DMS 273 (cell line): ENCODE results near the gene EXOSC5.
"Not testable (repeated sequence)": the region's sequence is repeated elsewhere in the genome, so short reads cannot be mapped to it uniquely, and the experiment has no call there.

Experiments
- DNase-seq: peaks from one replicate; lab custom pipeline; 2025; ENCODE audit not compliant: unreplicated experiment; lab: John Stamatoyannopoulos, UW

EXOSC5 gene

DNA sequence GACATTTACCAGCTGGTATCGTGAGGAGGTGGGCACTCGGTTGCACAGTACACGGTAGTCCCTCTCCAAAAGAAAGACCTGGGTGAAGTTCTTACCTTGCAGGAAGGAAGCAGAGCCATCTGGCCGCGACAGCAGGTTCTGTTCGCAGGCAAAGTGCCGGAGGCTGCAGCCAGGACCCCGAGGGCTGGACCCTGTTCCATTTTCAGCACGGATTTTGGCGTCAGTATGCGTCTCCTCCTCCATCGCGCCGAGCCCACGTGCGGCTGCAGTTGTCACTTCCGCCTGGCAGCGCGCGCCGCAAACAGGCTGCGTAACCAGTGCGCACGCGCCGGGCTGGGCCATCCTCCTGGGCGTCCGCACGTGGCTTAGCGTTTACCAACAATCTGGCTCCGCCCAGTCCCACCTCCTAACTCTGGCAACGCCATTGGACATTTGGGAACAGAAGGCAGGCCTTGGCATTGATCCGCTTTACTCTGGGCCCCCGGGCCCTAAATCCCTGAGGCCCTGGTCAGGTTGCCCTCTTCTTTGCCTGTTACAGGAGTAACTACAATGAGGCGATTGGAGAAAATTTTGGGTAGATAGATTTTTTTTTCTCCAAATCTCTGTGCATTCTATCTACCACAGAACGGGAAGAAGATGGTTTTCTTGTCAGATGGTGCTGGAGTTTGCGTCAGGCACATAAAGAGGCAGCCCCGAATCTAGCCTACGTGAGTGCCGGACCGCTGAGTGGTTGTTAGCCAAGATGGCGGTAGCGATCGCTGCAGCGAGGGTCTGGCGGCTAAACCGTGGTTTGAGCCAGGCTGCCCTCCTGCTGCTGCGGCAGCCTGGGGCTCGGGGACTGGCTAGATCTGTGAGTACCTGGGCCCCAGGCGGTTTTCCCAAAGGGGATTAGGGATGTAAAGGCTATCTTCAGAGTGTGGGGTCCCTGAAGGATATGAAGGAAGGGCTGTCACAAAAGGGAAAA is at the start of gene EXOSC5, which contains the start of gene BCKDHA:
Gene EXOSC5 (minus strand): TSS at position 274 of the 964 bp plus-strand sequence. CDS start 31 bp downstream, at position 243.
Gene BCKDHA (plus strand): TSS at position 733 of the 964 bp plus-strand sequence. CDS start 10 bp downstream, at position 743.
- DNase-seq: peak; percentile 100

DNA sequence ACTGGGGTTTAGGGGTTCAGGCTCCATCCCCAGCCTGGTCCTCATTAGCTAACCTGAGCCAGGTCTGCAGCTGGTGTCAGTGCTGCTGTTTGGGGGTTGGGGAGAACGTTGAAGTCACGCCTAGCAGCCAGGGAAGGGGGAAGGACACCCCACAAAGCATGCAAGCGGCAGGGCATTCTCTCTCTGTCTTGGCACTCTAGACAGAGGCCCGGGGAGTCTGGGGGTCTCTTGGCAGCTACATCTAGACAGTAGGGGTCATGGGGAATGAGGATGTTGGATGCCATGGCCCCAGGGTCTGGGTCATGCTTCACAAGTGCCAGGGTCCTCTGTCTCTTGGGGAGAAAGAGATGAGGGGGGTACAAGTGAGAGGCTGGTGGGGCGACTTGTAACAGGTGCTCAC is 48.4 kb upstream of the EXOSC5 start:
- no peak for DNase-seq

DNA sequence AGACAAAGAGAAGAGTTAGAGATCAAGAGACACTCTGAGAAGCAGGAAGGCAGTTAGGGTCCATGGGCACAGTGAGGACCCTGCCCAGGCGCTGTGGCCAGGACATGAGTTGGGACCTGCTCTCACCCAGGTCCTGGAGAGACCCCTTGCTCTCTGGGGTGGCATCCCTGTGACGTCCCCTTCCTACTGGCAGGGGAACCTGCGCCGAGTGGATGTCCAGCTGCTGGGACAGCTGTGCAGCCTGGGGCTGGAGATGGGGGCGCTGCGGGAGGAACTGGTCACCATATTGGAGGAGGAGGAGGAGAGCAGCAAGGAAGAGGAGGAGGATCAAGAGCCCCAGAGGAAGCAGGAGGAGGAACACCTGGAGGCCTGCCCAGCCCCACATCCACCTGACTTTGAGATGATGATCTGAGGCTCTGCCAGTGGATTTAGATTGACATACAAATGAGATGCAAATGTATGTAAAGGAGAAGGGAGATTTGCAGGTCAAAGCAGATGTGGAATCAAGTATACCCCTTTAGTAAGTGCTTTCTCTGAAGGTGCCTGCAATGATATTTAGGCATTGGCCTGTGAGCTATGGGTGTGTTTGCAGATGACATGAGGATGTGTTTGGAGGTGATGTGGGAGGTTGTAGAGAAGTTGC is 46.8 kb upstream of the EXOSC5 start:
- DNase-seq: no peak

DNA sequence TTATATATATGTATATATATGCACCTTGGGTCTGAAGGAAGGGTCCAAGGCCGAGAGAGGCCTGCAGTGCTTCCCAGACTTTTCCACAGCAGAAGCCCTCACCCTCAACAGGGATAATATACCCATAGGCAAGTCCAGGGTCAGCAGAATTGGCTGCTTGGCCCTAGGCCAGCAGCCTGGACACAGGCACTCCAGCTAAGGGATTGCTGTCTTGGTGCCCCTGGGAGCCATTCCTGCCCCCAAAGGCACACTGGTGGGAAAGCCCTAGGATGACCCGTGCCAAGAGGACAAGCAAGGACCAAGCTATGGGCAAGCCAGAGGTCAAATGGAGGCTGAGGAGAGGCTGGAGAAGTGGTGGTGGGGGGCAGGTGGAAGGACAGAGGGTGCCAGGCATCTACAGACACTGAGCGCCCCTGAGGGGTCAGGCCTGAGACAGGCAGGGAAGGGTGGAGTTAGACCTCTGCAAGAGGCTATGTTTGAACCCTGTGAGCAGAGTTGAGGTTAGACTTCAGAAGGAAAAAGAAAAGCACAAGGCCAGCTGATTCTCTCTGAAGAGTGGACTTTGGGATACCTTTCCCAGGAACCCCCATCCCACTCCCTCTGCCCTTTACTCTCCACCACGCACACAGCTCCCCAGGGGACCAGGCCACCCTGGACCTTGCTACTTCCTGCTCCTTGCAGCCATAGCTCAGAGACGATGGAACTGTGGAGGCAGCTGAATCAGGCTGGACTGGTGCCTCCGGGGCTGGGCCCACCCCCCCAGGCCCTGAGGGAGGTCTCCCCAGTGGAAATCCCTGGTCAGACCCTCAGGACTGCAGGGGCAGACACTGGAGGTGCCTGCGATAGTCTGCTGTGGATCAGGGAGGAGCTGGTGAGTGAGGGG is 45.6 kb upstream of the EXOSC5 start, which contains the start of gene ERICH4:
Gene ERICH4 (plus strand): TSS at position 684 of the 883 bp plus-strand sequence. CDS start 14 bp downstream, at position 698.
- DNase-seq: no peak

DNA sequence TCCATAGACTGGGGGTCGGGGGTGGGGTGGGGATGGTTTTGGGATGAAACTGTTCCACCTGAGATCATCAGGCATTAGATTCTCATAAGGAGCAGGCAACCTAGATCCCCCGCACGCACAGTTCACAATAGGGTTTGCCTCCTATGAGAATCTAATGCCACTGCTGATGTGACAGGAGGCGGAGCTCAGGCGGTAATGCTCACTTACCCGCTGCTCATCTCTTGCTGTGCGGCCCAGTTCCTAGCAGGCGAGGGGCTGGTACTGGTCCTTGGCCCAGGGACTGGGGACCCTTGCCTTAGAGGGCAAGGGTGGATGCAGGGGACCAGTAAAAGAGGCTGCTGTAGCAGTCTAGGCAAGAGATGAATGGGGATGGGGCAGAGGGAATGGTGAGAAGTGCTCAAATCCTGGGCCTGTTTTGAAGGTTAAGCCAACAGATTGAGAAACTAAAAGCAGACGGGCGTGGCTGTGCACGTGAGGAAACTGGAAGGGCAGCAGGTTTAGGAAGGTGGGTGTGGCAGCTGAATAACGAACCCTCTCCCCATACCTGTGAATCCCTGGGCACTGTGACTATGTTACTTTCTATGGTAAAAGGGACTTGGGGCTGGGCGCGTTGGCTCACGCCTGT is 44.3 kb upstream of the EXOSC5 start:
- no peak for DNase-seq

DNA sequence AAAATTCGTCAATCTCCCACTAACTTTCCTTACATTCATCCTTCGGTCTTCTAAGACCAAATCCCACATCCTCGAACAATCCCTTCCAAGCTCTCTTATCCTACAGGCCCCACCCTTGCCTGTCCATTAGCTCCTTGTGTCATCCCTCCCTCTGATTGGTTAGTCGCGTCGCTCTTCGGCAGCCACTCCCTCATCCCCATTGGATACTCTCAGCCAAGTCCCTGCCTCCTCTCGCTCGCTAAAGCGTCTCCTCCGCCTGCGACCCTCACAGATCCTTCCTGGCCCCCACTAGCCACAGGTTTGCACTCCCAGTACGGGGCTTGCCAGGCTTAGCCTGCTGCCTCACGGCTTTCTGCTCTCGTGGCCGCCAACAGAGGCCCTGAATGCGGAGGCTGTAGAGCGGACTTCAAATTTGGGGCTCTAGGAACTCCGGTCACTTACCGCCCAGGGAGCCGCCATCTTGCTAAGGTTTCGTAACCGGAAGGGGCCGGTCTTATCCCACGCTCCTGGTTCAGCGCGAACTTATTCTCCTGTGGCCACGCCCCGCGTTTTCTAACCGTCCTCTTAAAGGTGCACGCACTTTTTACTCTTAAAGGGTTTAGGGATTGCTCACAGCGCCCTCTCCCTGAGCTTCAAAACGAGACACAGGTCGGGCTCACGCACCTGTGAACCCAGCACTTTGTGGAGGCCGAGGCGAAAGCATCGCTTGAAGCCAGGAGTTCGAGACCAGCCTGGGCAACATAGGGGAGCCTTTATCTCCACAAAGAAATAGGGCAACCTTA is 42.5 kb upstream of the EXOSC5 start, which contains the start of gene DMAC2:
Gene DMAC2 (minus strand): TSS at position 472 of the 782 bp plus-strand sequence. CDS start 13 bp downstream, at position 459.
- peak; percentile 99 for DNase-seq

DNA sequence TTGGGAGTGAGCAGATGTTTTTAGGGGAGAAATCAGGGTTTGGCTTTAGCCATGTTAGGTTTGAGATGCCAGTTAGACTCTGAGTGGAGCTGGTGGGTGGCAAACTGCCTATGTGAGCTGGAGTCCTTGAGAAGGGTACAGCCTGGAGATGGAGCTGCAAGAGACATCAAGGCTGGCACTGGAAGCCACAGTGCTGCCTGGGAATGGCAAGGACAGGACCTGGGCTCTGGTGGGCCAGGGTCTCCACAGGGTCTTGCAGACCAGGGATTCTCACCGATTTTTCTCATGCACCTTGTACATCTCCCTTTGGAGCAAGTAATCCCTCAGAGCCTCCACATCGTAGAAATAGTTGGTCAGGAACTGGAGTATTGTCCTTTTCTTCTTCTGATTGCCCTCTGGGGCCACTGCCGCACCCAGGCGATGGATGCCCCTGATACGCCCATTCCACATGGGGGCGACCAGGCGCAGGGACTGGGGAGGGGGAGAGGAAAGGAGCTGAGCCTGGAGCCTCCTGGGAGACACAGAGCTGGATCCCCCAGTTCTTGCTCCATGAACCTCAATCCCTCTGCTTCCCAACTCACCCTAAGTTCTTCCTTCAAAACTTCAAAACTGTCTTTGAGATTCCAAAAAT is 40.9 kb upstream of the EXOSC5 start:
- no peak for DNase-seq

DNA sequence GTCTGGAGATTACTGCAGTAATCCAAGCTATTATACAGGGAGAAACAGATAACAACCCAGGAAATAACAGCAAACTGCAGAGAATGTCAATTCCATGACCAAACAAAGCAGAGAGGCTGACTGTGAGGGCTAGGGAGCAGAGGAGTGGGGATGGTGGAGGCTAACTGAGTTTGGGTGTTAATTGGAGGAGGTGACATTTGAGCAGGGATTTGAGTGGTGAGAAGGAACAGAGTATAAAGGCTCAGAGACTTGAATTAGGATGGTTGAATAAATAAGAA is 39.5 kb upstream of the EXOSC5 start:
- DNase-seq: no peak

DNA sequence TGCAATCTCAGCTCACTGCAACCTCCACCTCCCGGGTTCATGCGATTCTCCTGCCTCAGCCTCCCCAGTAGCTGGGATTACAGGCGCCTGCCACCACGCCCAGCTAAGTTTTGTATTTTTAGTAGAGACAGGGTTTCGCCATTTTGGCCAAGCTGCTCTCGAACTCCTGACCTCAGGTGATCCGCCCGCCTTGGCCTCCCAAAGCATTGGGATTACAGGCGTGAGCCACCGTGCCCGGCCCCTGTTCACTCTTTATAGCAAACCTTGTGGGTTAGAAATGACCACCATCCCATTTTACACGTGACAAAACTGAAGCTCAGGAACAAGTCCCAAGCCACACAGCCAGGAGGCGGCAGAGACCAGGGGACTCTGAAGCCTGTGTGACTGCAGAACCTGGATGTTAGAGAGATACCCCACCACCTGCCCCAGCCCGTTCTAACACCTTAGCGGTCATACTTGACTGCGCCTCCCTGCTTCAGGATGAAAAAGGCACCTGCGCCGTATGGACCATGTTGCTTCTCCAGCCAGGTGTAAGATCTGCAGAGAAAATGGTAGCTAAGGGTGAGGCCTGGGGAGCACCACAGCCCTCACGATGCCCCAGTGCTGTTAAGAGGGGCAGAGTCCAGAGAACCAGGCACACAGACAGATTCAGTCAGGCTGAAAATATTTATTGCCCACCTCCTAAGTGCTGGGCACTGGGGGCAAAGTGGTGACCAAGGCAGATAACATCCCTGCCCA is 38.9 kb upstream of the EXOSC5 start:
- no peak for DNase-seq

DNA sequence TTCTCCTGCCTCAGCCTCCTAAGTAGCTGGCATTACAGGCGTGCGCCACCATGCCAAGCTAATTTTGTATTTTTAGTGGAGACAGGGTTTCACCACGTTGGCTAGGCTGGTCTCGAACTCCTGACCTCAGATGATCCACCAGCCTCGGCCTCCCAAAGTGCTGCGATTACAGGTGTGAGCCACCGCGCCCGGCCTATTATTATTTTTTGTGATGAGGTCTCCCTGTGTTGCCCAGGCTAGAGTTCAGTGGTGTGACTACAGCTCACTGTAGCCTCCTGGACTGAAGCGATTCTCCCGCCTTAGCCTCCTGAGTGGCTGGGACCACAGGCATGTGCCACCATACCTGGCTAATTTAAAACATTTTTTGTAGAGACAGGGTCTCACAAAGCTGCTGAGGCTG is 38.2 kb upstream of the EXOSC5 start:
- DNase-seq: not testable (repeated sequence)

DNA sequence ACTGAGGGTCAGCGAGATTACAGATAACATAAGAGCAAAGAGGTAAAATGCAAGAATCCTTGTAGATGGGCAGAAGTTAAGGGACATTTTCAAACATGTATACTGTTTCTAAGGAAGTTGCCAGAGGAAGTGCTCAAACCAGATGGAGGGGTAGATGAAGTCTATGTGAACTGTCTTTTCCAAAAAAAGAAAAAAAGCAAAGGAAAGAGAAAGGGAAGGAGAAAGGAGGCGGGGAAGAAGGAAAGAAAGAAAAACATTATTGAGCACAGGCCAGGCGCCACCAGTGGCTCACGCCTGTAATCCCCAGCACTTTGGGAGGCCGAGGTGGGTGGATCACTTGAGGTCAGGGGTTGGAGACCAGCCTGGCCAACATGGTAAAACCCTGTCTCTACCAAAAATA is 37.3 kb upstream of the EXOSC5 start:
- no peak for DNase-seq

DNA sequence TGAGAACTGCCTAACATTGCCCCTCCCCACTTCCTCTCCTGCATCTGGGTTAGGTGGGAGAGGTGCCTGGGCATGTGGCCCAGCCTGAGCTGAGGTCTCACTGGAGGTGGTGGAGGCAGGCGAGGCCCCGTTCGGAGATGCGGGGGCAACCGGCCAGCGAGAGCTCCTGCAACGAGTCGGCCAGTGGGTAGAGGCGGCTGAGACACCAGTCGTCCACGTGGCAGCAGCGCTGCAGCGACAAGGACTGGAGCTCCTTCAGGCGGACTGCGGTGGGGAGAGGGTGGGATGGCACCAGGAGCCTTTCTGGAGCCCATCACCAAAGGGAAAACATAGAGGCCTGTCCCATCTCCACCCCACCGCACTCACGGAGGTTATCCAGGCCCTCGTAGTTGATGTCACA is 36.0 kb upstream of the EXOSC5 start:
- no peak for DNase-seq

DNA sequence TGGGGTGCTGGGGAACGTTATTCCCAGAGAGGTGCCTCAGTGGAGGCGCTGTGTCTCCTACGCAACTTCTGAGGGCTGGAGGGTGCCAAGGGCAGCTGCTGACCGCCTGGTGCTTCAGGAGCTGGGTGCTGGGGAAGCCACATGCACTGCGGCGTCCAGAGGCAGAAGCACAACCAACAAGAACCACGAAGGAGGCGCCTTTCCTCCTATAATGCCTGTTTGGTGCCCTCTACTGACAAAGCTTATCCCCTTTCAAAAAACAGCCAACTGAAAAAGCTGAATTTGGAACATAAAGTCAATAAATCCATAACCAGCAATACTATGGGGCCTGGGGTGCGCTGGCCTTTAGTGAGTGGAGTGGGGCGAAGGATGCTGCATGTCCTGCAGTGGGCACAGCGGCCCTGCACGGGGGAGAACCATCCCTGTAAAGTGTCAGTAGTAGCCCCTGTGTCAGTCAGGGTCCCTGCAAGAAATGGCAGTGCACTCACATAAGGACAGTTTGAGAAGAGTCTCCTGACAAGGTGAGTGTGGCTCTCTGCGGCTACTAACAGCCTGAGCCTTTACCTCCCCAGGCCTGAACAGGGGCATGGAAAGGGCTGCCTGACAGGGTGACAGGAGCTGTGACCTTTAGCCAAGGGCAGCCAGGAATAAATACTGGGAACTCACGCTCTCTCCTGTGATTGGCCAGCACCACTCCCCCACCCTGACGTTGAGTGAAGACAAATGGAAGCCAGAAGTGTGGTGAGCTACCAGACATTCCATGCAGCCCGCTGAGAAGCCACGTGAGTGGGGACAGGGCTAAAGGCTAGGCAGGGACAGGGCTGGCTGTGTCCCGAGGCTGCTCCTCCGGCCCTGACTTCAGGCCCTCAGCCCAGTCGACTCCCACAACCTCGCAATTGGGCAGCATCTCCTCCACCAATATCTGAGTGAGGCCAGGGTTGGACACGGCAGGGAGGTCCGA is 34.5 kb upstream of the EXOSC5 start:
- DNase-seq: peak; percentile 59

DNA sequence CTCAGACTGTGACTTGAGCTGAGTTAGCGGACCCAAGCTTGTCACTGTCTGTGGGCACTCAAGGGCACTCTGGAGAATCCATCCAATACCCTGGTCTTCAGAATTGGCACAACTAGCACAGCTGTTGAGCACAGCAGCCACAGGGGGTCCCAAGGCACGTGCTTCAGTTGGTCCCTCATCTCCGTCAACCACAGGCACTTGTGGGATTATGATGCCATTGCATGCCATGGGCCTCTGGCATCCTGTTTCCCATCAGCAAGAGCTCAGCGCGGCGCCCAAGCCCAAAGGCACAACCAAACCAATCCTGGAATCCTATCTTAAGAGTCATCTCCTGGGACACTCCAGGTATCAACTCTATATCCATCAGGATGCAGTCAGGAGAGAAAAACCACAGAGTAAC is 33.8 kb upstream of the EXOSC5 start:
- no peak for DNase-seq

DNA sequence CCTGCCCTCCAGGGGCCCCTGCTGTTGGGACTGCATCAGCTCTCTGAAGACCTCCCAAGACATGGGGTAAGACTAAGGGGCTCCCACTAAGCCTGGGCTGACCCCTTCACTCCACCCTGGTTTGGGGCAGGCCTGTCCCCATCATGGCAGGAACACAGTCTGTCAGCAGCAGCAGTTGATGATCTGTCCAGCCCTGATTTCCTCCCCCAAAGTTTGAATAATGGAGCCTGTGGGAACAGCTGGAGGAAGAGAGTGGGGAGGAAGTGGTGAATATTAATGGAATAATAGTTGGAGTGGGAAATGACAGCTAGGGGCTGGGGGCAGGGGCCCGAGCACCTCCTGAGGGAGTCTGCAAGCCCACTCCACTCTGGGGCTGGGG is 31.3 kb upstream of the EXOSC5 start:
- DNase-seq: peak; percentile 65

DNA sequence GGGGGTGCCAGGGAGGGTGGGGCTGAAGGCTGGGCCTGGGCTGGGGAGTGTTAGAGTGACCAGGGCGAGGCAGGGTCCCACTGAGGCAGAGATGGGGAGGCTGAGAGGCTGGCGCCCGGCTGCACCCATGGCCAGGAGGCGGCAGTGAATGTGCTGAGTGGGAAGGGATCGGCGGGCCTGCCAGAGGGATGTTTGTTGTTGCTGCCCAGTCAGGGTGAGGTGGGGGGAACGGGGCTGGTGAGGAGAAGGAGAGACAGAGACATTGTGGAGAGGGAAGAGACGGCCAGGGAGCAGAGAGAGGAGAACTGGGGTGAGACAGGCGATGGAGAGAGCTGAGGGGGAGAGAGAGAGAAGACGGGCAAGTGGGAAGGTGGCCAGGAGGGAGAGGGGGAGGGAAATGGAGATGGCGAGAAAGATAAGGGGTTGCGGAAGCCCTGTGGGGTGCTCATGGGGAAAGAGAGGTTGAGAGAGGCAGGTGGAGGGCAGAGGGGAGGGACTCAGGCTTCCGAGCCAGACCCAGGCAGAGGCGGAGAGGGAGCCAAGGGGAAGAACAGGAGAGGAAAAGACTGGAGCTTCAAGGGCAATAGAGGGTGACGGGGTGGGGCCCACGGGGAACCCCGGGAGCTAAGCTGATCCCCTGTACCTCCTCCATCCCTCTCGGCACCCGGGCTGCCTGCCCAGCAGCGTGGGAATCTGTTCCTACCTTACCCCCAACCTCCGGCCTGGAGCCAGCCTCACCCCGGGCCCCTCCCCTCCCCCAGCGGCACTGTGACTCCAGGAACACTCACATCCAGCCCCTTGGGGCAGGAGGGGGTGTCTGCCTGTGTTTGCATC is 30.7 kb upstream of the EXOSC5 start:
- peak; percentile 83 for DNase-seq
